CD4-positive, alpha-beta T cell treated with Interleukin-21 for 1 hour (primary cell): Measurements from ENCODE around the gene NTRK1.
"Not testable (repeated sequence)": the region's sequence is repeated elsewhere in the genome, so short reads cannot be mapped to it uniquely, and the experiment has no call there.

Source experiments
- DNase-seq: peaks from one replicate; pipeline ENCODE4 v3.0.0-alpha.2; 2020

NTRK1 gene

GRCh38 chr1:156920233-156921052 lies 59.8 kb downstream of the NTRK1 start, which contains the start of gene LRRC71:
LRRC71 (plus strand) TSS chr1:156920632; CDS start chr1:156920804, 172 bp downstream.
- DNase-seq: peak; percentile 53

DNA sequence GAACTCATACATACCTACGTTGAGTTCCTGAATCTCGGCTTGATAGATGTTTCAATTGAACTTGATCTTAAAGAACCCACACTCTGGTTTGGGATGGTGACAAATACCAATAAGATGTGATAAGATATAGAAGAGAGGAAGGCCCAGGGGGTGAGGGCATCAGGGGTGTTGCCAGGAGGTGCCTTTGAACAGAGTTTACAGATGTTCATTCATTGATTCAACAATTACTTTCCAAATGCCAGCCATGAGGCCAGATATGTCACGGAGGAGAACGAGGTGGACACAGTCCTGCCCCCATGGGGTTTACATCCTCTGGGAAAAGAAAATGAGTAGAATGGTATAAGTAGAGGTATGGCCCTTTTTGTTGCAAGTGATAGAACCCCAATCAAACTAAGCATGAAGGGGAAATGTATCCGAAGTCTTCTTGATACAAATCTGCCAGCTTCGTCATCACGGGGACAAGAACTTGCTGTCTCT lies 60.4 kb downstream of the NTRK1 start:
- no peak for DNase-seq

DNA sequence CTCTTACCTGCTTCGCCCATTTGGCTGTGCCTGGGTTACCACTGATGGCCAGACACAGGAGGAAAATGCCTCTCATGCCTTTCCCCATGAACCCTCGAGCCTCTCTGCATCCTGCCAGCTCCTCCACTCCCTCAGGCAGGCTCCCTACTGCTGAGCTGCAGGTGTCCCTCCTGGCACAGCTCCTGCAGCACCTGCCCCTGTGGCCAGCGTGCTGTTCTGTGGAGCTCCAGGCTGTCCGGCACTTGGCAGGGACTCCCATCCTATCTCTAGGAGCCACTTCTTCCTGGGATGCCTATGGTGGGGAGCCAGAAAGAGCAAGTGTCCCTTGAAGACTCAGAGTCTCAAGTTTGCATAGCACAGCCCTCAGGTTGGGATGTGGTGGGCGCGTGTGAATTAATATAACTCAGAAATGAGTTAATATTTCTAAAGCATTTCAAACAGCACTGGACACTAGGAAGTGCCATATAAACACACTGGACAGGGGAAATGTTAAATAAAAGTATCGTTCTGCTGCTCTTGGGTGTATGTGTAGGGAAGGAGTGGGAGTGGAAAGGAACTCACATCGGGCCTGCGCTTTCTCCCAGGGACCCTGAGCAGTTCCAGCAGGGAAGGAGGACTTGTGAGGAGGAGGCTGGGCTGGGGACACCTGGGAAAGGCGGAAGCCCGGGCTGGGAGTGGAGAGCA lies 62.5 kb downstream of the NTRK1 start:
- DNase-seq: no peak

DNA sequence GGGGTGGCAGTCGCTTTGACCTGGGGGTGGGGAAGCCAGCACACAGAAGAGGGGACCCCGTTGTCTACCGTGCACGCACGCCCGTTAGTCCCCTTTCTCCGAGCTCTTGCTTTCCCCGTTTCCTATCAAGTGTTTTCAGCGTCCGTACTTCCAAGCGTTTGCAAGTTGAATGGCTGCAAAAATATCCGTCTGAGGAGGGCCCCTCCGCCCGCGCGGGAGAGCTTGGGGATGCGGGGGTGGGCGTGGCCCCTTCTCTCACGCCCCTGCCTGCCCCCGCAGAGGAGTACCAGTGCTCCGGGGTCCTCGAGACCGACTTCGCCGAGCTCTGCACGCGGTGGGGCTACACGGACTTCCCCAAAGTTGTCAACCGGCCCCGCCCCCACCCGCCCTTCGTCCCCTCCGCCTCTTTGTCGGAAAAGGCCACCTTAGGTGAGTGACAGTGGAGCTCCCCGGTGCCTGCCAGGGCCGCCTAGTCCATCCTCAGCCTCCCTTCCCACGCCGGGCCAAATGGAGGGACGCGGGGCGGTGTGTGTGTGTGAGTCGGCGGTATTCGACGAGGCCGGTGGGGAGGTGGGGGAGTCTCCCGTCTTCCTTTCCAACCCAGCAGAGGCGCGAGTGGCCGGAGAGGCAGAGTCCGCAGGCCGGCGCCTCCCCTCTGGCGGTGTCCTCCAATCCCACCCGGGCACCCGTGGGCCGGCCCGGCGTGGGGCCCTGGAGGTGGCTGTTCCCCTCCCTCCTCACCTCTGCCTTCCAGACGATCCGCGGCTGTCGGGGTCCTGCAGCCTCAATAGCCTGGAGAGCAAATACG lies 63.2 kb downstream of the NTRK1 start:
- no peak for DNase-seq

DNA sequence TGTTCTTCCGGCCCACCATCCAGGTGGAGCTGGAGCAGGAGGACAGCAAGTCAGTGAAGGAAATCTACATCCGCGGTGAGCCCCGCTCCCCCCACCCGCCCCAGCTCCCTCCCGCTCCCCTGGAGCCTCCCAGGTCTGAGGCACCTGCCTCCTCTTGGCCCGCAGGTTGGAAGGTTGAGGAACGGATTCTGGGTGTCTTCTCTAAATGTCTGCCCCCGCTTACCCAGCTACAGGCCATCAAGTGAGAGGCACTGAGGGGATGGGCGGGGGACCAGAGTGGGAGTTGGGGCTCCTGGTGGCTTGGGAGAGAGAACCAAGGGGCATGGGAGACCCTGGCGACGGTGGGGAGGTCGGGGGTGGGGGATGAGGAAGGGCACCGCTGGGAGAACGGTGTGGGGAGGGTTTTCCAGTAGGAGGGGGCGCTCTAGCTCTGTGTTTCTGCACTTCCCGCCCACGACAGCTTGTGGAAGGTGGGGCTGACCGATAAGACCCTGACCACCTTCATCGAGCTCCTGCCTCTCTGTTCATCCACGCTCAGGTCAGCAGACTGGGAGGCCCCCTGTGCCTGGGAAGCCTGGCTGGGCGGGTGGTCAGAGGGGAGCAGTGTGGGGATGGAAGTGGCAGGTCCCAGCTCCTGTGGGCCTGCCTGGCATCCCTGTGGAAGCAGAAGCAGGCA lies 64.0 kb downstream of the NTRK1 start:
- DNase-seq: no peak

DNA sequence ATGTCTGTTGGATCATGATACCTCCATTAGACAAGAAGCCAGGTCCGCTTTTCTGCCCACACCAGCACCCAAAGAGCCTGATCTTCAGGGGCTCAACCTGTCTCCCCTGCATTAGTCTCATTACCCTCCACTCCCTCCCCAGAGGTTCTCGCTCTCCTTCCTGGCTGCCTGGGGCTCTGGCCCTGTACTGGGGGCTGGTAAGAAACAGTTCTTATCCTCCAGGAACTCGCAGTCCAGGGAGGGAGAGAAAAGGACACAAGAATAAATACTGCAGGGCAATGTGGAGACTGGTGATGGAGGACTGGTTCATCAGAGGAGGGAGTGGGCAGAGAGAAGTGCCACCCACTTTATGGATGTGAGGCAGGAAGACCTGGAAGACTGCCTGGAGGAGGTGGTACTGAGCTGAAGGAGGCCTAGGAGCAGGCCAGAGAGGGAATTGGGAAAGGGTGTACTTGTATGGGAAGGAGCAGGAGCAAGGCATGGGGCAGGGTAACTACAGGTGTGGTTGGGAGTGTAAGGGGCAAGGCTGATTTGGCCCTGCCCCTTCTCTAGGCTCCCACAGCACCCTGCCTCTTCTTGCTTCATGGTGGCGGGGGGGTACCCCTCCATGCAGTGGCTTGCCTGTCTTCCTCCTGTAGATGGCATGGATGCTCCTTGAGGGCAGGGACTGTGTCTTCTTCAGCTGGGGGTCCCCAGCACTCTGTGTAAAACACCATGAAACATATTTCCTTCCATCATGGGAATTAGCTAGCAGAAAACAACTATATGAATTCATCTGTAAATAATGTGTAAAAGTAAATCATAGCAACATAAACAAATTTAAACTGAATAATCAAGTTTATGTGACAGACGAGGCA lies 64.7 kb downstream of the NTRK1 start:
- no peak for DNase-seq

DNA sequence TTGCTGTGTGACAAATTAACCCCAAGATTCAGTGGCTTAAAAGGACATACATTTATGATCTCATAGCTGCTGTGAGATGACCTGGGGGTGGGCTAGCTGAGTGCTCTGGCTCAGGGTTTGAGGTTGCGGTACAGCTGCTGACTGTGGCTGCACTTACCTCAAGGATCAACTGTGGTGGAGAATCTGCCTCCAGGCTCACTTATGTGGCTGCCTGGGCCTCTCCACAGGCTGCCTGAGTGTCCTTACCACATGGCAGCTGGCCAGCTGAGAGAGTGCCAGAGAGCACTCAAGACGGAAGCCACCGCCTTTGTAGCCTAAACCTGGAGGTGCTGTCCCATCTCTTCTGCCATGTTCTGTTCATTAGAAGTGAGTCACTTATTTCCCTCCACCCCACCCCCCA lies 65.5 kb downstream of the NTRK1 start:
- DNase-seq: no peak

DNA sequence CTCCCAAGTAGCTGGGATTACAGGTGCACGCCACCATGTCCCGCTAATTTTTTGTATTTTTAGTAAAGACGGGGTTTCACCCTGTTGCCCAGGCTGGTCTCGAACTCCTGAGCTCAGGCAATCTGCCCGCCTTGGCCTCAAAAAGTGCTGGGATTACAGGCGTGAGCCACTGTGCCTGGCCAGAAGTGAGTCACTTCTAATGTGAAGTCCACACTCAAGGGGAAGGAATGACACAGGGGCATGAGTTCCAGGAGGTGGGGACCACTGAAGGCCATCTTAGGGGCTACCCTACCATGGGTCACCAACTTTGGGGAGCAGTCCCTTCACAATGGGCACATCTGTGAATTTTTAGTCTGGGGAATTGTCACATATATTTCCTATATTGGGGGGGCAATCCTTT lies 66.0 kb downstream of the NTRK1 start:
- not testable (repeated sequence) for DNase-seq

DNA sequence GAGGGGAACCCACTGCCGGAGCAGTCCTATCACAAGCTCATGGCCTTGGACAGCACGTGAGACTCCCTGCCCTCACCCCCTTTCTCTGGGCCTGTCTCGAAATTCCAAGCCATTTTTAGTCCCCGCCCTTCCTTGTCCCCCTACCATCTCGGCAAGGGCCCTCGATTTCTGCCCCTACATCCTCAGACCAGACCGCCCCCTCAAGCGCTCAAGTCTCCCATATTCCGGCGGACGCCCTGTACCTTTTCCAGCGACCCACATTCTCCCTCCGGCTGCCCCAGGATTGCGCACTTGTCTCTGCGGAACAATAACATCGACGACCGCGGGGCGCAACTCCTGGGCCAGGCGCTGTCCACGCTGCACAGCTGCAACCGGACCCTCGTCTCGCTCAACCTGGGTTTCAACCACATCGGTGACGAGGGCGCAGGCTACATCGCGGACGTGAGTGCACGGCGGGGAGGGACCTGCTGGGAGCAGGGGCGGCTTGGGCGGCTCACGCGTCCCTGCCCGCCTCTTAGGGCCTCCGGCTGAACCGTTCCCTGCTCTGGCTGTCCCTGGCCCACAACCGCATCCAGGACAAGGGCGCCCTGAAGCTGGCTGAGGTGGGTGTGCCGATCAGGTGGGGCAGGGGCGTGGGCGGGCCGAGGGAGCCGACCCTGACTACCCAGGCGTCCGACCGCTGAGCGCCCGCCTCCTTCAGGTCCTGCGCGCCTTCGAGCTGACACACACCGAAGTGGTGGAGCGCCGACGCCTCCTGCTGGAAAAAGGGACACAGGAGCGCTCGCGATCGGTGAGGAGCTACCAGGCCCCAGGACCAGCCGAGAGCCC lies 66.8 kb downstream of the NTRK1 start:
- peak; percentile 58 for DNase-seq

- no peak for DNase-seq
Measured at GRCh38 chr1:156928043-156928602, 67.5 kb downstream of the NTRK1 start.

DNA sequence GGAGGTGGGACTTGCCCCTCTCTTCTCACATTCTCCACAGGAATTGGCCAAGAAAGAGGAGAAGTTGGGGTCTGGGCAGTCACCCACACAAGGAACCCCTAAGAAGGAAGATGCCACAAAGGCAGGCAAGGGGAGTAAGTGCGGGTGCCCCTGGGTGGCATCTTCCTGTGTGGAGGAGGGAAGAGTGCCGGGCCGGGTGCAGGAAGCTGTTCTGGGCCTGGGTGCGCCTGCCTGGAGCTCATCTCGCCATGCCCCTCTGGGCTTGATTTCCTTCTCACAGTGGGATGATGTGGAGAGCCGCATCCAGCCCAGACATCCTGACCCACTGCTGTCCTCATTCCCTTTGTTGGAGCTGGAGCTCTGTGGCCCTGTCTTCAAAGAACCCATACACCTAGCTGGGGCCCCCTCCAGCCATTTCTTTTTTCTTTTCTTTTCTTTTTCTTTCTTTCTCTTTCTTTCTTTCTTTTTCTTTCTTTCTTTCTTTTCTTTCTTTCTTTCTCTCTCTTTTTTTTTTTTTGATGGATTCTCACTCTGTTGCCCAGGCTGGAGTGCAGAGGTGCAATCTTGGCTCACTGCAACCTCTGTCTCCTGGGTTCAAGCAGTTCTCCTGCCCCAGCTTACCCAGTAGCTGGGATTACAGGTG lies 69.1 kb downstream of the NTRK1 start:
- no peak for DNase-seq

DNA sequence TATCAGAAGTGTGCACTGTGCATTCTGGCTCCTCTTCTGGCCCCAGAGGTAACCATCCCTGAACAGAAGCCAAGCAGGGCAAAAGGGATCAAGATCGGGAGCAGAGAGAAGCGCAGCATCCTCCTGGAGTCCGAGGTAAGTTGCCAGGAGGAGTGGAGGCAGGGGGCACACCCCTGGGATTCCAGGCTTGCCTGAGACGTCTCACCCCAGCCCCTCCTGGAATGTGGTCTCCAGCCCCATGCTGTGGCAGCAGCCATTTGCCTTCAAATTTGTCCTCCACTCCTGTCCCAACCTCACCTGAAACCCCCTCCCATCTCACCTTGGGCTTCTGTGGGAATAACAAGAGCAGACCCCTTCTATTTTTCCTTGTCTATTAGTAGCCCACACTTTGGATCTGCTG lies 69.8 kb downstream of the NTRK1 start:
- no peak for DNase-seq
